GM18499 (cell line): ENCODE data around the gene SERTM2.

Source experiments
- ATAC-seq: cut with Tn5 transposase; IDR thresholded peaks from one replicate; pipeline ENCODE4 v1.9.1; 2021; ENCODE audit warnings: moderate number of reproducible peaks; ENCODE audit not compliant: insufficient read depth, unreplicated experiment

SERTM2 gene

GRCh38 chrX:111555406-111555958 is 44.0 kb downstream of the SERTM2 start:
- no peak for ATAC-seq

DNA sequence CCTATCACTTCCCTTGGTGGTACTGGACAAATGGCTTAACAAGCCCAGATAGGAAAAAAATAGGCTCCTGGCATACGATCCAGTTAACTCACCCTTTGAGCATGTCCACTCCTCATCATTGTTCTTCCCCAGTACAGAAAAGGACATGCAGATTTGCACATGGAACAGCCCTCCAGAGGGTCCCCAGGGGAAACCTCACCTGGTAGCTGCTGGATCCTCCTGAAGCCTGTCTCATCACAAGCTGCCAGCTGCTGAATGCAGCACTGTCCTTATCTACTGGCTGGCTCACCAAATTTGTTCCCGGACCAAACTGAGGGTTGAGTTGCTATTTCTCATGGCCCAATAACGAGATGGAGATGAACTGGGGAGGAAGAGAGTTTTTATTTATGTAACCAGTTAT is 49.4 kb downstream of the SERTM2 start:
- no peak for ATAC-seq

GRCh38 chrX:111561851-111562250 is 50.4 kb downstream of the SERTM2 start:
- no peak for ATAC-seq

GRCh38 chrX:111567542-111568255 is 56.3 kb downstream of the SERTM2 start:
- no peak for ATAC-seq

- no peak for ATAC-seq
Observed at GRCh38 chrX:111568354-111568753, 56.9 kb downstream of the SERTM2 start.

- ATAC-seq, result no peak
Observed at GRCh38 chrX:111568817-111569216, 57.4 kb downstream of the SERTM2 start.
